PC-9 (cell line): Measurements from ENCODE around the gene SYNPR.

Experiments
- EZH2 ChIP-seq: fragments of 200-600 bp; sonication (generic); IDR thresholded peaks from 2 replicates; pipeline ENCODE4 v1.8.0; 2017; ENCODE audit warnings: antibody characterized with exemption, low read depth
- TF ChIP-seq, protein P1 (sequence below): fragments of 200-600 bp; sonication (generic); conservative IDR thresholded peaks from 2 replicates; pipeline ENCODE4 v1.6.1; 2017; ENCODE audit warnings: mixed run types, antibody characterized with exemption, mild to moderate bottlenecking, moderate library complexity

DNA sequence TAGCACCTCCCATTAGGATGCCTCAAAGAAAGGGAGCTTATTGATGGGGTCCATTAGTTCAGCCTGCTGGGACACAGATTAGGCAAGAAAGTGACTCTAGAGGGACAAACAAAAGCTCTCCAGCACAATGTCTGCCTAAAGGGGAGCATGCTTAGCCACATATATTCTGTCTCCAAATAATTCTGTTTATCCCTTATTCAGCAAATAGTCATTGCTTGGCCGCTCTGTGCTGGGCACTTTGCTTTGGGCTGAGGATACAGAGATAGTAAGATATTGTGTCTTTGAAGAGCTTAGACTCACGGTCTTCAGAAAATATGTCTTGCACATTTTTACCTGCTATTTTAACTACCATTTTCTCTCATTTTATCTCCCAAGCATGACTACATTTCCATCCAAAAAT lies 159.8 kb downstream of the SYNPR start:
- TF ChIP-seq, protein P1, sequence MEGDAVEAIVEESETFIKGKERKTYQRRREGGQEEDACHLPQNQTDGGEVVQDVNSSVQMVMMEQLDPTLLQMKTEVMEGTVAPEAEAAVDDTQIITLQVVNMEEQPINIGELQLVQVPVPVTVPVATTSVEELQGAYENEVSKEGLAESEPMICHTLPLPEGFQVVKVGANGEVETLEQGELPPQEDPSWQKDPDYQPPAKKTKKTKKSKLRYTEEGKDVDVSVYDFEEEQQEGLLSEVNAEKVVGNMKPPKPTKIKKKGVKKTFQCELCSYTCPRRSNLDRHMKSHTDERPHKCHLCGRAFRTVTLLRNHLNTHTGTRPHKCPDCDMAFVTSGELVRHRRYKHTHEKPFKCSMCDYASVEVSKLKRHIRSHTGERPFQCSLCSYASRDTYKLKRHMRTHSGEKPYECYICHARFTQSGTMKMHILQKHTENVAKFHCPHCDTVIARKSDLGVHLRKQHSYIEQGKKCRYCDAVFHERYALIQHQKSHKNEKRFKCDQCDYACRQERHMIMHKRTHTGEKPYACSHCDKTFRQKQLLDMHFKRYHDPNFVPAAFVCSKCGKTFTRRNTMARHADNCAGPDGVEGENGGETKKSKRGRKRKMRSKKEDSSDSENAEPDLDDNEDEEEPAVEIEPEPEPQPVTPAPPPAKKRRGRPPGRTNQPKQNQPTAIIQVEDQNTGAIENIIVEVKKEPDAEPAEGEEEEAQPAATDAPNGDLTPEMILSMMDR = no peak
- TF ChIP-seq EZH2 = no peak
